Renal cortical epithelial cell (primary cell): Measurements from ENCODE around the gene TTLL11. TPM values are rescaled to one million over a fixed set of nuclear protein-coding genes. Genes with fewer than 3 reads are reported as not detected.

Experiments
- DNase-seq: peaks from one replicate; pipeline ENCODE4 v3.0.0-alpha.2; 2011; ENCODE audit warnings: low read depth
- total RNA-seq: library from RNA; depleted of rRNA; stranded (reverse); fragments of >200 nt; gene quantifications from 2 replicates; pipeline ENCODE4 v1.2.3, GENCODE V29; 2014

The TTLL11 gene
- total RNA-seq, 1 donor from 2014 or later: 6.7 TPM

GRCh38 chr9:121786998-121787422 lies 306.1 kb downstream of the TTLL11 start:
- no peak for DNase-seq

GRCh38 chr9:121786543-121786948 lies 306.6 kb downstream of the TTLL11 start:
- DNase-seq: no peak

- DNase-seq: no peak
Measured at GRCh38 chr9:121785673-121786542, 307.2 kb downstream of the TTLL11 start.

GRCh38 chr9:121784731-121785411 lies 308.2 kb downstream of the TTLL11 start:
- no peak for DNase-seq

- DNase-seq: no peak
Measured at GRCh38 chr9:121783521-121784507, 309.3 kb downstream of the TTLL11 start.

- no peak for DNase-seq
Measured at GRCh38 chr9:121783111-121783510, 310.0 kb downstream of the TTLL11 start.

- no peak for DNase-seq
Measured at GRCh38 chr9:121782514-121783110, 310.5 kb downstream of the TTLL11 start.

GRCh38 chr9:121781701-121782464 lies 311.2 kb downstream of the TTLL11 start:
- DNase-seq: no peak

GRCh38 chr9:121781145-121781548 lies 312.0 kb downstream of the TTLL11 start:
- no peak for DNase-seq

GRCh38 chr9:121780177-121781040 lies 312.7 kb downstream of the TTLL11 start:
- no peak for DNase-seq

GRCh38 chr9:121779381-121780117 lies 313.6 kb downstream of the TTLL11 start:
- DNase-seq: no peak

GRCh38 chr9:121778252-121779225 lies 314.6 kb downstream of the TTLL11 start:
- no peak for DNase-seq

- no peak for DNase-seq
Measured at GRCh38 chr9:121776739-121777637, 316.1 kb downstream of the TTLL11 start.

GRCh38 chr9:121776001-121776738 lies 316.9 kb downstream of the TTLL11 start:
- DNase-seq: no peak

- no peak for DNase-seq
Measured at GRCh38 chr9:121774715-121775613, 318.1 kb downstream of the TTLL11 start.
